ENCODE data around the gene GRIP2.

GRIP2 gene

GRCh38 chr3:14535616-14536015, 4.5 kb downstream of the GRIP2 start:
- Histone ChIP-seq H3K79me2 (ENCODE audit: insufficient read depth, low read length) (no peaks in the 10 kb centered on the region), H3K9me3 (ENCODE audit: low read length) (no peaks in the 10 kb centered on the region), H3K27ac (ENCODE audit: low read depth, low read length, poor library complexity, severe bottlenecking) (no peak overlapping the region), H4K20me1 (ENCODE audit: insufficient read depth, low read length) (no peaks in the 10 kb centered on the region), H3K9ac (ENCODE audit: low read length) (no peak overlapping the region), H2AFZ (ENCODE audit: low read length) (no peak overlapping the region), H3K4me3 (ENCODE audit: low read depth, low read length, poor library complexity, severe bottlenecking) (no peak overlapping the region), H3K4me1 (ENCODE audit: insufficient read depth, low read length, severe bottlenecking) (no peaks in the 10 kb centered on the region), H3K27me3 (ENCODE audit: insufficient read depth, low read length) (0 out of 2 replicates have a peak, but pooled peaks cover 9% of the 10 kb centered on the region), H3F3A (ENCODE audit: insufficient read depth, low read length) (no peaks in the 10 kb centered on the region), H3K36me3 (ENCODE audit: insufficient read depth, low read length) (no peaks in the 10 kb centered on the region), H3K9me2 (ENCODE audit: low read depth, low read length) (no peaks in the 10 kb centered on the region), H3K4me2 (ENCODE audit: low read length) (no peak overlapping the region)
- TF ChIP-seq CTCF (IDR thresholded peaks at IDR 0.05; ENCODE audit: low read length) (no peak), EZH2 (IDR thresholded peaks at IDR 0.05; ENCODE audit: borderline replicate concordance, low read length) (no peak)

GRCh38 chr3:14534516-14535191, 5.5 kb downstream of the GRIP2 start:
- H3K4me3 ChIP-seq (ENCODE audit: low read depth, low read length, poor library complexity, severe bottlenecking), result no peak overlapping the region
- TF ChIP-seq CTCF (IDR thresholded peaks at IDR 0.05; ENCODE audit: low read length), result no peak
- H4K20me1 ChIP-seq (ENCODE audit: insufficient read depth, low read length), result no peaks in the 10 kb centered on the region
- H3K36me3 ChIP-seq (ENCODE audit: insufficient read depth, low read length), result no peaks in the 10 kb centered on the region
- no peak overlapping the region for H3K9ac ChIP-seq (ENCODE audit: low read length)
- no peaks in the 10 kb centered on the region for H3K9me2 ChIP-seq (ENCODE audit: low read depth, low read length)
- H2AFZ ChIP-seq (ENCODE audit: low read length), result no peak overlapping the region
- H3K4me1 ChIP-seq (ENCODE audit: insufficient read depth, low read length, severe bottlenecking), result no peaks in the 10 kb centered on the region
- H3K9me3 ChIP-seq (ENCODE audit: low read length), result no peaks in the 10 kb centered on the region
- no peaks in the 10 kb centered on the region for H3K79me2 ChIP-seq (ENCODE audit: insufficient read depth, low read length)
- H3K27ac ChIP-seq (ENCODE audit: low read depth, low read length, poor library complexity, severe bottlenecking), result no peak overlapping the region
- H3F3A ChIP-seq (ENCODE audit: insufficient read depth, low read length), result no peaks in the 10 kb centered on the region
- no peak overlapping the region for H3K4me2 ChIP-seq (ENCODE audit: low read length)
- 0 out of 2 replicates have a peak, but pooled peaks cover 9% of the 10 kb centered on the region for H3K27me3 ChIP-seq (ENCODE audit: insufficient read depth, low read length)

- H4K20me1 ChIP-seq (ENCODE audit: insufficient read depth, low read length), result no peaks in the 10 kb centered on the region
- no peak overlapping the region for H3K27ac ChIP-seq (ENCODE audit: low read depth, low read length, poor library complexity, severe bottlenecking)
- H3K9ac ChIP-seq (ENCODE audit: low read length), result no peak overlapping the region
- no peak overlapping the region for H2AFZ ChIP-seq (ENCODE audit: low read length)
- no peaks in the 10 kb centered on the region for H3K9me3 ChIP-seq (ENCODE audit: low read length)
- H3K4me2 ChIP-seq (ENCODE audit: low read length), result no peak overlapping the region
- TF ChIP-seq CTCF (IDR thresholded peaks at IDR 0.05; ENCODE audit: low read length) (no peak), EZH2 (IDR thresholded peaks at IDR 0.05; ENCODE audit: borderline replicate concordance, low read length) (no peak)
- H3K79me2 ChIP-seq (ENCODE audit: insufficient read depth, low read length), result no peaks in the 10 kb centered on the region
- H3K4me1 ChIP-seq (ENCODE audit: insufficient read depth, low read length, severe bottlenecking), result no peaks in the 10 kb centered on the region
- H3K4me3 ChIP-seq (ENCODE audit: low read depth, low read length, poor library complexity, severe bottlenecking), result no peak overlapping the region
- H3F3A ChIP-seq (ENCODE audit: insufficient read depth, low read length), result no peaks in the 10 kb centered on the region
- H3K27me3 ChIP-seq (ENCODE audit: insufficient read depth, low read length), result 0 out of 2 replicates have a peak, but pooled peaks cover 9% of the 10 kb centered on the region
- no peaks in the 10 kb centered on the region for H3K36me3 ChIP-seq (ENCODE audit: insufficient read depth, low read length)
- no peaks in the 10 kb centered on the region for H3K9me2 ChIP-seq (ENCODE audit: low read depth, low read length)
These were observed 6.6 kb downstream of the GRIP2 start for GRCh38 chr3:14533457-14533958.

All from OCI-LY1 (cell line).